ENCODE results near the gene WDR89.

GRCh38 chr14:63647696-63648410 lies 6.2 kb upstream of the WDR89 start:
- TF ChIP-seq EP300 (IDR thresholded peaks at IDR 0.05) (no peak), CTCF (IDR thresholded peaks at IDR 0.05) (no peak)

Data from ovary (tissue), 3 donors.